ENCODE results near the gene ANXA8.

DNA sequence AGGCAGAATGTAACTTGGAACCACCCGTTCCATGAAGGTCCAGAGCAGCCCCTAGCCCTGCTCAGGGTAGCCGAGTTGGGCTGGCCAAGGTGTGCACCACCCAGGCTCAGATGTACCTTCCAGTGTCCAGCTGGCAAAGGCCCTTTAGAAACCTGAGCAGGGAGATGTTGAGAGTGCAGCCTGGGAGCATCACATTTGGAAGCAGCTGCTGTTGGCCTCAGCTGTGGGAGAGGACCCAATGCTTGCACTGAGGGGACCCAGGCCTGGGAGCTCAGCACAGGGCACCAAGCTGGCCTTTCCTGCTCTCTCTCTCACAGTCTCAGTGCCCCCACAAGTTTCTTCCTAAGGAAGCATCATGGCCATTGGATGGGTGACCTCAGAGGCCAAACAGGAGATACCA lies 33.5 kb downstream of the ANXA8 start:
- TF ChIP-seq, protein P1, sequence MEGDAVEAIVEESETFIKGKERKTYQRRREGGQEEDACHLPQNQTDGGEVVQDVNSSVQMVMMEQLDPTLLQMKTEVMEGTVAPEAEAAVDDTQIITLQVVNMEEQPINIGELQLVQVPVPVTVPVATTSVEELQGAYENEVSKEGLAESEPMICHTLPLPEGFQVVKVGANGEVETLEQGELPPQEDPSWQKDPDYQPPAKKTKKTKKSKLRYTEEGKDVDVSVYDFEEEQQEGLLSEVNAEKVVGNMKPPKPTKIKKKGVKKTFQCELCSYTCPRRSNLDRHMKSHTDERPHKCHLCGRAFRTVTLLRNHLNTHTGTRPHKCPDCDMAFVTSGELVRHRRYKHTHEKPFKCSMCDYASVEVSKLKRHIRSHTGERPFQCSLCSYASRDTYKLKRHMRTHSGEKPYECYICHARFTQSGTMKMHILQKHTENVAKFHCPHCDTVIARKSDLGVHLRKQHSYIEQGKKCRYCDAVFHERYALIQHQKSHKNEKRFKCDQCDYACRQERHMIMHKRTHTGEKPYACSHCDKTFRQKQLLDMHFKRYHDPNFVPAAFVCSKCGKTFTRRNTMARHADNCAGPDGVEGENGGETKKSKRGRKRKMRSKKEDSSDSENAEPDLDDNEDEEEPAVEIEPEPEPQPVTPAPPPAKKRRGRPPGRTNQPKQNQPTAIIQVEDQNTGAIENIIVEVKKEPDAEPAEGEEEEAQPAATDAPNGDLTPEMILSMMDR (IDR thresholded peaks at IDR 0.05), result no peak
- no peak for TF ChIP-seq POLR2A (IDR thresholded peaks at IDR 0.05)

Data from Peyer's patch (tissue), 4 donors.